OCI-LY7 (cell line): Measurements from ENCODE around the gene EIF4EBP2. TPM values are rescaled to one million over a fixed set of nuclear protein-coding genes. Genes with fewer than 3 reads are reported as not detected.

Source experiments
- BruUV-seq: library from RNA; stranded (reverse); fragments of 400-500 nt; replicated peaks from 2 replicates; lab custom pipeline; 2021; lab: Mats Ljungman, UMichigan
- CTCF ChIA-PET: fragments of 300-600 bp; sonication (Branson Sonifier 250); formaldehyde crosslinking; loops from one replicate; lab custom pipeline; 2022; ENCODE audit warnings: antibody characterized with exemption; ENCODE audit not compliant: unreplicated experiment; lab: Charles Lee
- POLR2A ChIA-PET: fragments of 300-600 bp; sonication (Branson Sonifier 250); formaldehyde crosslinking; loops from one replicate; lab custom pipeline; 2022; ENCODE audit warnings: antibody characterized with exemption; lab: Charles Lee
- DNase-seq: peaks from one replicate; pipeline ENCODE4 v3.0.0-alpha.2; 2015; ENCODE audit warnings: low spot score
- H2AFZ ChIP-seq: fragments of 200-600 bp; sonication (generic), shearing (Covaris generic); 2 replicates; pipeline ENCODE4 v1.6.1; 2014; ENCODE audit warnings: mild to moderate bottlenecking, antibody characterized with exemption, low read length, moderate library complexity
- H3K27ac ChIP-seq: fragments of 200-600 bp; sonication (generic); 2 replicates; pipeline ENCODE4 v1.5.1; 2014; ENCODE audit warnings: mixed run types, low read depth, mild to moderate bottlenecking, moderate library complexity, low read length, inconsistent platforms; ENCODE audit not compliant: poor library complexity, severe bottlenecking
- H3K36me3 ChIP-seq: fragments of 200-600 bp; sonication (generic); 2 replicates; pipeline ENCODE4 v1.6.1; 2014; ENCODE audit warnings: mild to moderate bottlenecking, antibody characterized with exemption, low read length, moderate library complexity, mixed read lengths; ENCODE audit not compliant: insufficient read depth
- H3K4me1 ChIP-seq: fragments of 200-600 bp; sonication (generic); 2 replicates; pipeline ENCODE4 v1.5.1; 2014; ENCODE audit warnings: mild to moderate bottlenecking, low read length; ENCODE audit not compliant: insufficient read depth, poor library complexity, severe bottlenecking
- H3K4me2 ChIP-seq: fragments of 200-600 bp; sonication (generic); 2 replicates; pipeline ENCODE4 v1.6.1; 2014; ENCODE audit warnings: mild to moderate bottlenecking, low read length
- H3K4me3 ChIP-seq: fragments of 200-600 bp; sonication (generic); 2 replicates; pipeline ENCODE4 v1.5.1; 2014; ENCODE audit warnings: mild to moderate bottlenecking, low read depth, low read length; ENCODE audit not compliant: poor library complexity, severe bottlenecking
- H3K79me2 ChIP-seq: fragments of 200-600 bp; sonication (generic); 2 replicates; pipeline ENCODE4 v1.6.1; 2016; ENCODE audit warnings: low read depth, mild to moderate bottlenecking, low read length, moderate library complexity, mixed read lengths; ENCODE audit not compliant: insufficient read depth
- H3K9me2 ChIP-seq: fragments of 200-600 bp; sonication (generic); 2 replicates; pipeline ENCODE4 v1.6.1; 2016; ENCODE audit warnings: mild to moderate bottlenecking, low read length, mixed read lengths; ENCODE audit not compliant: insufficient read depth
- H3K9me3 ChIP-seq: fragments of 200-600 bp; sonication (generic); 2 replicates; pipeline ENCODE4 v1.6.1; 2014; ENCODE audit warnings: mild to moderate bottlenecking, mixed run types, low read length, mixed read lengths
- H4K20me1 ChIP-seq: fragments of 200-600 bp; sonication (generic); 2 replicates; pipeline ENCODE4 v1.6.1; 2014; ENCODE audit warnings: mild to moderate bottlenecking, antibody characterized with exemption, low read length, moderate library complexity, mixed read lengths; ENCODE audit not compliant: insufficient read depth
- CTCF ChIP-seq: fragments of 200-600 bp; sonication (generic); conservative IDR thresholded peaks from 2 replicates; pipeline ENCODE4 v1.5.1; 2014; ENCODE audit warnings: mild to moderate bottlenecking, antibody characterized with exemption, low read length, moderate library complexity, mixed read lengths
- EZH2phosphoT487 ChIP-seq: fragments of 200-600 bp; sonication (generic); IDR thresholded peaks from 2 replicates; pipeline ENCODE4 v1.6.1; 2018; ENCODE audit warnings: low read depth, borderline replicate concordance, mild to moderate bottlenecking, mixed run types, antibody characterized with exemption, low read length, moderate library complexity, mixed read lengths
- intact Hi-C: fragments of 100-400 bp; cut with micrococcal nuclease; formaldehyde crosslinking; loops from one replicate; pipeline ENCODE4 v1.10.0; 2022; ENCODE audit not compliant: unreplicated experiment
- total RNA-seq, 2 experiments: library from RNA; depleted of rRNA in 1 of 2; stranded (reverse); fragments of >200 nt in 1 of 2; shearing (Covaris generic) in 1 of 2; gene quantifications; 2 replicates each; pipeline ENCODE4 v1.2.3, GENCODE V29; 2014 to 2022

The EIF4EBP2 gene
- total RNA-seq, 2 experiments from 2014 or later: 24.5 to 59.8 TPM

GRCh38 chr10:70412356-70412755, 8.4 kb downstream of the EIF4EBP2 start:
- H3K9me3 ChIP-seq: no peaks in the 10 kb centered on the region
- peaks cover 9% of the 10 kb centered on the region; the same call in 1 of the 2 replicates for H4K20me1 ChIP-seq
- no peak overlapping the region for H2AFZ ChIP-seq
- POLR2A ChIA-PET: interaction anchor here (0.6 to 1.7 kb wide), 6 partner anchors 8 to 190 kb away, joined by 3 to 13 read pairs (median 4); partner anchors contain the start of gene EIF4EBP2
- peaks cover 59% of the 10 kb centered on the region for H3K79me2 ChIP-seq
- no peak overlapping the region for H3K4me3 ChIP-seq
- no peak overlapping the region for H3K27ac ChIP-seq
- no peak for TF ChIP-seq EZH2phosphoT487
- no peak for TF ChIP-seq CTCF
- intact Hi-C loops: no loop called here
- no peaks in the 10 kb centered on the region for H3K9me2 ChIP-seq
- BruUV-seq: no TSS peak
- no peak for DNase-seq
- H3K4me2 ChIP-seq: no peak overlapping the region
- H3K4me1 ChIP-seq: peaks cover 11% of the 10 kb centered on the region
- CTCF ChIA-PET: no interaction called here
- H3K36me3 ChIP-seq: peaks cover 60% of the 10 kb centered on the region

GRCh38 chr10:70417568-70417967, 13.6 kb downstream of the EIF4EBP2 start:
- BruUV-seq: no TSS peak
- H3K9me2 ChIP-seq: no peaks in the 10 kb centered on the region
- H3K27ac ChIP-seq: no peak overlapping the region
- POLR2A ChIA-PET: interaction anchor here (0.5 to 1.0 kb wide), 2 partner anchors 68 to 189 kb away, joined by 3 to 5 read pairs; no protein-coding TSS in a partner anchor
- H3K4me1 ChIP-seq: no peaks in the 10 kb centered on the region
- H4K20me1 ChIP-seq: no peaks in the 10 kb centered on the region
- CTCF ChIA-PET: no interaction called here
- no peak overlapping the region for H3K4me3 ChIP-seq
- peaks cover 58% of the 10 kb centered on the region for H3K36me3 ChIP-seq
- intact Hi-C loops: no loop called here
- peaks cover 18% of the 10 kb centered on the region for H3K79me2 ChIP-seq
- no peak overlapping the region for H2AFZ ChIP-seq
- H3K9me3 ChIP-seq: no peaks in the 10 kb centered on the region
- no peak for DNase-seq
- no peak for TF ChIP-seq EZH2phosphoT487
- no peak for TF ChIP-seq CTCF
- no peak overlapping the region for H3K4me2 ChIP-seq

DNA sequence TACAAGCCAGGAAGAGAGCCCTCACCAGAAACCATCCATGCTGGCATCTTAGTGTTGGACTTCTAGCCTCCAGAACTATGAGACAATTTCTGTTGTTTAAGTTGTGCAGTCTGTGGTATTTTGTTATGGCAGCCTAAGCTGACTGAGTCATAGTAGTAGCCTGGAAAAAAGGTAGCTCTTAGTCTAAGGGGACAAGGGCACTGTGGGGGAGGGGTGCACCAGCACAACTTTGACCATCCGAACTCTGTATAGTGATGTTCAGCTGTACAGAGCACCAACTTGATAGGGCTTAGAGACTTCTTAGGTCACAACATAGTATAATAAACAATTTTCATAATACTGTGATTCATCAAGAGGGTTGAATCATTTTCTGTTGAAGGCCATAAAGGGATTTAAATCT, 14.3 kb downstream of the EIF4EBP2 start:
- no peak for DNase-seq
- no TSS peak for BruUV-seq

More for the DNA sequence above, 14.3 kb downstream of the EIF4EBP2 start:
- no peak overlapping the region for H3K4me3 ChIP-seq
- ChIA-PET CTCF (no interaction called here), POLR2A (interaction anchor here (0.5 to 1.0 kb wide), 3 partner anchors 13 to 190 kb away, joined by 3 to 5 read pairs (median 3); no protein-coding TSS in a partner anchor)
- intact Hi-C loops: no loop called here
- no peaks in the 10 kb centered on the region for H3K9me2 ChIP-seq
- no peak for TF ChIP-seq CTCF
- TF ChIP-seq EZH2phosphoT487: no peak
- no peaks in the 10 kb centered on the region for H4K20me1 ChIP-seq
- peaks cover 11% of the 10 kb centered on the region for H3K79me2 ChIP-seq
- no peaks in the 10 kb centered on the region for H3K9me3 ChIP-seq
- no peak overlapping the region for H3K27ac ChIP-seq
- H3K4me2 ChIP-seq: no peak overlapping the region
- peaks cover 58% of the 10 kb centered on the region for H3K36me3 ChIP-seq
- H2AFZ ChIP-seq: no peak overlapping the region
- H3K4me1 ChIP-seq: no peaks in the 10 kb centered on the region
